ENCODE results near the gene TAS2R38. TPM values are rescaled to one million over a fixed set of nuclear protein-coding genes. Genes with fewer than 3 reads are reported as not detected.

TAS2R38 gene
- total RNA-seq, 1 experiment from 2014 or later: not detected

- TF ChIP-seq SIN3A (IDR thresholded peaks at IDR 0.05; ENCODE audit: low read depth) (no peak), SRF (IDR thresholded peaks at IDR 0.05; ENCODE audit: low read depth) (no peak)
Measured at GRCh38 chr7:141949911-141950310, 23.7 kb downstream of the TAS2R38 start (continued).

GRCh38 chr7:141949451-141949850, 24.1 kb downstream of the TAS2R38 start:
- H3K4me3 ChIP-seq (replicated peaks in 1 of 2; ENCODE audit: low read depth in 1 of 2, low read length in 2 of 2): no peak overlapping the region
- no peak overlapping the region for H2AFZ ChIP-seq (ENCODE audit: low read depth, low read length, poor library complexity, severe bottlenecking)
- ChIA-PET RAD21 (ENCODE audit: low non-redundant PET in 1 of 2, low total read pairs in 2 of 2, uncharacterized antibody in 2 of 2, unreplicated experiment in 2 of 2) (no interaction called here), POLR2A (no interaction called here), CTCF (no interaction called here)
- no peaks in the 10 kb centered on the region for H3K27me3 ChIP-seq (ENCODE audit: insufficient read depth, low read length)
- TF ChIP-seq POLR2AphosphoS5 (IDR thresholded peaks at IDR 0.05; ENCODE audit: low read depth, low read length) (no peak), POLR2A (IDR thresholded peaks at IDR 0.05; ENCODE audit: borderline replicate concordance, extremely low read depth, insufficient read depth, insufficient read length) (no peak), EZH2 (IDR thresholded peaks at IDR 0.05) (no peak), CTCF (IDR thresholded peaks at IDR 0.05 in 2 of 3, conservative IDR thresholded peaks at IDR 0.05 in 1 of 3; ENCODE audit: borderline replicate concordance in 1 of 3, insufficient read depth in 1 of 3, low read depth in 2 of 3, low read length in 2 of 3) (no peak), EGR1 (IDR thresholded peaks at IDR 0.05; ENCODE audit: low read depth) (no peak), YY1 (IDR thresholded peaks at IDR 0.05; ENCODE audit: extremely low read depth, insufficient replicate concordance, low read depth, low read length) (no peak), FOSL1 (IDR thresholded peaks at IDR 0.05; ENCODE audit: low read depth) (no peak), CBX3 (IDR thresholded peaks at IDR 0.05; ENCODE audit: low read depth) (no peak), ELF1 (IDR thresholded peaks at IDR 0.05; ENCODE audit: borderline replicate concordance, low read depth) (no peak), MAX (IDR thresholded peaks at IDR 0.05) (no peak), SIN3A (IDR thresholded peaks at IDR 0.05; ENCODE audit: low read depth) (no peak)
- H3K79me2 ChIP-seq (ENCODE audit: insufficient read depth, low read length): no peaks in the 10 kb centered on the region
- H3K4me2 ChIP-seq (ENCODE audit: low read length): no peak overlapping the region
- no peak overlapping the region for H3K27ac ChIP-seq (ENCODE audit: low read depth, low read length)
- no peak overlapping the region for H3K9ac ChIP-seq (ENCODE audit: low read length)
- intact Hi-C loops (cut with micrococcal nuclease): no loop called here
- H3K9me3 ChIP-seq (ENCODE audit: control insufficient read depth in 1 of 2, insufficient read depth in 1 of 2, low read depth in 1 of 2, low read length in 2 of 2): no peaks in the 10 kb centered on the region
- DNase-seq (ENCODE audit: low read depth, low spot score) (no peak), ATAC-seq (no peak)
- no peaks in the 10 kb centered on the region for H4K20me1 ChIP-seq (ENCODE audit: insufficient read depth)
- H3K4me1 ChIP-seq (ENCODE audit: control insufficient read depth in 1 of 2, insufficient read depth in 2 of 2, low read length in 2 of 2): no peaks in the 10 kb centered on the region
- no peaks in the 10 kb centered on the region for H3K9me2 ChIP-seq (ENCODE audit: insufficient read depth)
- no TSS peak for BruUV-seq (replicated peaks)
- H3K36me3 ChIP-seq (ENCODE audit: control insufficient read depth in 1 of 2, insufficient read depth in 2 of 2, low read length in 2 of 2): no peaks in the 10 kb centered on the region

Data from HCT116 (cell line).